WI38 (cell line): Measurements from ENCODE around the gene MUC6.
"Not testable (repeated sequence)": the region's sequence is repeated elsewhere in the genome, so short reads cannot be mapped to it uniquely, and the experiment has no call there.

Source experiments
- H3K4me3 ChIP-seq: 2 replicates; pipeline ENCODE4 v1.5.1; 2011; ENCODE audit warnings: low read depth, mild to moderate bottlenecking, control low read depth, low read length
- TF ChIP-seq, protein P1 (sequence below): IDR thresholded peaks from 2 replicates; pipeline ENCODE4 v1.5.1; 2012; ENCODE audit warnings: low read depth, mild to moderate bottlenecking, control low read depth, low read length

MUC6 gene

GRCh38 chr11:977830-978720 is 58.4 kb downstream of the MUC6 start:
- TF ChIP-seq, protein P1, sequence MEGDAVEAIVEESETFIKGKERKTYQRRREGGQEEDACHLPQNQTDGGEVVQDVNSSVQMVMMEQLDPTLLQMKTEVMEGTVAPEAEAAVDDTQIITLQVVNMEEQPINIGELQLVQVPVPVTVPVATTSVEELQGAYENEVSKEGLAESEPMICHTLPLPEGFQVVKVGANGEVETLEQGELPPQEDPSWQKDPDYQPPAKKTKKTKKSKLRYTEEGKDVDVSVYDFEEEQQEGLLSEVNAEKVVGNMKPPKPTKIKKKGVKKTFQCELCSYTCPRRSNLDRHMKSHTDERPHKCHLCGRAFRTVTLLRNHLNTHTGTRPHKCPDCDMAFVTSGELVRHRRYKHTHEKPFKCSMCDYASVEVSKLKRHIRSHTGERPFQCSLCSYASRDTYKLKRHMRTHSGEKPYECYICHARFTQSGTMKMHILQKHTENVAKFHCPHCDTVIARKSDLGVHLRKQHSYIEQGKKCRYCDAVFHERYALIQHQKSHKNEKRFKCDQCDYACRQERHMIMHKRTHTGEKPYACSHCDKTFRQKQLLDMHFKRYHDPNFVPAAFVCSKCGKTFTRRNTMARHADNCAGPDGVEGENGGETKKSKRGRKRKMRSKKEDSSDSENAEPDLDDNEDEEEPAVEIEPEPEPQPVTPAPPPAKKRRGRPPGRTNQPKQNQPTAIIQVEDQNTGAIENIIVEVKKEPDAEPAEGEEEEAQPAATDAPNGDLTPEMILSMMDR = no peak
- H3K4me3 ChIP-seq = no peak overlapping the region

DNA sequence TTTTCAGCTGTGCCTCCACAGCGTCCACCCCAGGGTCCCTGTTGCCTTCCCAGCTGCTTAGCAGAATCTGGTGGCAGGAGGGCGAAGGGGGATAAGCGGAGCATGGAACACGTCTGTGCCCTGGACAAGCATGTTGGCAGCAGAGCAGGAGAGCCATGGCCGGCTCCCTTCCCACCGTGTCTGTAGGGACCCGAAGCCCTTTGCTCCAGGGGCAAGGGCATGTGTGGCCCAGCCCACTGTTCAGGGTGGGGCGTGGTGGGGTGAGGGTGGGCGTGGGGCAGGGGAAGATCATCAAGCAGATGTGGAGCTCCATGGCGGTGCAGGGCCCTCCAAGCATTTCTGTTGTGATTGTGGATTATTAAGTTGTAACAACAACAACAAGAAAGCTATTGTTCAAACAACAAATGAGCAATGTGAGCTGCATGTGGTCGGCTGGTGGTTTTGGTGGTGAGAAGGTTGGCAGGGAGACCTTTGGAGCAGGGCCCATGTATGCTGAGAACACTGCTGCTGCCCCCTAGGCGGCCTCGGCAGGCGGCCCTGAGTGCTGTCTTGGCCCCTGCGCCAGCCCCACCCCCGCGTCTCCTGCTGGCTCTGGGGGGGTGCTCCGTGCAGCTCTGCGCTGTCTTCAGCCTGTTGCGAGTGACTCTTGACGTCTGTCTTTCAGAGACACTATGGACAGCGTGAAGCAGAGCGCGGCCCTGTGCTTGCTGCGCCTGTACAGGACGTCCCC is 59.9 kb downstream of the MUC6 start:
- TF ChIP-seq, protein P1 = no peak
- no peak overlapping the region for H3K4me3 ChIP-seq

DNA sequence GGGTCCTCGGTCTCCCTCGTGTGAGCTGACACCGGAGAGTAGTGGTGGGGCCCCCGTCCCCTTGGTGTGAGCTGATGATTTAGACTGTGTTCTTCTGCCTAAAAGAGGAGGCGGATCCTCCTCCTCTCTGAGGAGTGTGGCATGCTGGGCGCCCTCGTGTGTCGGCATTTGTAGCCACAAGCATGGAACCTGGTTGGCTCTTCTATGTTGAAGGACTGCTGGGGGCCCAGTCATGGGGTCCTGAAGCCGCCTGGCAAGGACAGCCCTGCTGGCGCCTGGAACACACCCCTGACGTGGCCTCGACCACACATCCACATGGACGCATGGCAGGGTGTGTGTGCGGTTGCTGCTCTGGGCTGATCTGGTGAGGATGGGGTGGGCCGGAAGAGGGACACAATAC is 60.7 kb downstream of the MUC6 start:
- TF ChIP-seq, protein P1 = 0 out of 2 replicates have a peak, but pooled peaks have one; percentile 10
- no peak overlapping the region for H3K4me3 ChIP-seq

DNA sequence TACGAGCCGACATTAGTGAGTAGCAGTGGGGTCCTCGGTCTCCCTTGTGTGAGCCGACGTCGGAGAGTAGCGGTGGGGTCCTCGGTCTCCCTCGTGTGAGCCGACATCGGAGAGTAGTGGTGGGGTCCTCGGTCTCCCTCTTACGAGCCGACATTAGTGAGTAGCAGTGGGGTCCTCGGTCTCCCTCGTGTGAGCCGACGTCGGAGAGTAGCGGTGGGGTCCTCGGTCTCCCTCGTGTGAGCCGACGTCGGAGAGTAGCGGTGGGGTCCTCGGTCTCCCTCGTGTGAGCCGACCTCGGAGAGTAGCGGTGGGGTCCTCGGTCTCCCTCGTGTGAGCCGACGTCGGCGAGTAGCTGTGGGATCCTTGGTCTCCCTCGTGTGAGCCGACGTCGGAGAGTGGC is 61.1 kb downstream of the MUC6 start:
- H3K4me3 ChIP-seq = not testable (repeated sequence)

GRCh38 chr11:973237-973636 is 63.3 kb downstream of the MUC6 start:
- TF ChIP-seq, protein P1 = no peak
- H3K4me3 ChIP-seq = no peak overlapping the region

- no peak overlapping the region for H3K4me3 ChIP-seq
- TF ChIP-seq, protein P1 = no peak
These were observed 63.9 kb downstream of the MUC6 start for GRCh38 chr11:972523-973211.

DNA sequence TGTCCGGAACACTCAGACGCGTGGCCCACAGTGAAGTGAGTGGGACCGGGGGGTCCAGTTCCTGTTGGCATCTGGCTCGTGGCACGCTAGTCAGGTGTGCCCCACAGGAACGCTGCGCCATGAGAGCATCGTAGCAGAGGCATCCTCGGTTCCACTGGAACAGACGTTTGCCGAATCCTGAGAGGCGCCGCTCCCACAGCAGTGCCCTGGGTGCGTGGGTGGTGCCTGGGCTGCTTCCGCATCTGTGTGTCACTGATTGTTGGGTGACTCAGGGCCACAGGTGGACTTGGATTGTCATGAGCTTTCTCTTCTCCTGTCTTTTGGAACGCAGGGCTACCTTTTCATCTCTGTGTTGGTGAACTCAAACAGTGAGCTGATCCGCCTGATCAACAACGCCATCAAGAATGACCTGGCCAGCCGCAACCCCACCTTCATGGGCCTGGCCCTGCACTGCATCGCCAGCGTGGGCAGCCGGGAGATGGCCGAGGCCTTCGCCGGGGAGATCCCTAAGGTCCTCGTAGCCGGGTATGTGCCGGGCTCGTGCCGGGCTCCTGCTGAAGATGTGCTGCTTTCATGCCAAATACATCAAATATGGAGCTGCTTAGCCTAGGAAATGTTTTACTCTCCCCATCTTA is 64.7 kb downstream of the MUC6 start:
- TF ChIP-seq, protein P1 = no peak
- H3K4me3 ChIP-seq = no peak overlapping the region
